Measurements from ENCODE around the gene PIM3. TPM values are rescaled to one million over a fixed set of nuclear protein-coding genes. Genes with fewer than 3 reads are reported as not detected.
"Not testable (repeated sequence)": the region's sequence is repeated elsewhere in the genome, so short reads cannot be mapped to it uniquely, and the experiment has no call there.

PIM3 gene
- total RNA-seq, 2 donors from 2014 or later, result 54.0 to 112 TPM

DNA sequence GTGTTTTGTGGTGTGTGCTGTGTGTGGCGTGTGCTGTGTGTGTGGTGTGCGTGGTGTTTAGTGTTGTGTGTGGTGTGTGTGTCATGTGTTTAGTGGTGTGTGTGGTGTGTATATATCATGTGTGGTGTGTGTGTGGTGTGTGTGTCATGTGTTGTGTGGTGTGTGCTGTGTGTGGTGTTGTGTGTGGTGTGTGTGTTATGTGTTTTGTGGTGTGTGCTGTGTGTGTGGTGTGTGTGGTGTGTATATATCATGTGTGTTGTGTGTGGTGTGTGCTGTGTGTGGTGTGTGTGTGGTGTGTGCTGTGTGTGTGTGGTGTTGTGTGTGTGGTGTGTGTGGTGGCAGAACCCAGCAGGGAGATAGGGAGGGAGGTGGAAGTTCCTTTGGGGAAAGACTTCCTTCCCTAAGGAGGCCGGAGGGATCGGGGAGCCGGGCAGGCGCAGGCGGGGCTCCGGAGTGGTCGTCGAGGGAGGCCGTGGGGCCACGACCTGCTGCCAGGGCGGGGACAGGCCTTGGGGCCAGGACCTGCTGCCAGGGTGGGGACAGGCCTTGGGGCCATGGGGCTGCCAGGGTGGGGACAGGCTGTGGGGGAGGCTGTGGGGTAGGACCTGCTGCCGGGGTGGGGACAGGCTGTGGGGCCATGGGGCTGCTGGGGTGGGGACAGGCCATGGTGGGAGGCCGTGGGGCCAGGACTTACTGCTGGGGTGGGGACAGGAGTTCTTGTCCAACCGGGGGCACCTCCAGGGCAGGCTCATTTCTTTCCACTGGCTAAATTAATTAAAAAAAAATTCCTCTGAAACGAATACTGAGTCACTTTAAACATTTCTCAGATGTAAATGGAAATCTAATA is 15.2 kb downstream of the PIM3 start:
- Histone ChIP-seq H3K27me3 (replicated peaks; ENCODE audit: insufficient read depth) (no peaks in the 10 kb centered on the region), H3K27ac (peak overlapping the region in 1 of 2 donors; percentile 38), H3K4me1 (ENCODE audit: control insufficient read depth in 1 of 2, low read depth in 2 of 2) (peaks cover 5 to 13% of the 10 kb centered on the region in 2 donors), H3K4me3 (no peak overlapping the region), H3K36me3 (no peaks in the 10 kb centered on the region), H3K9me3 (peaks cover 11% of the 10 kb centered on the region)
- TF ChIP-seq, protein P1, sequence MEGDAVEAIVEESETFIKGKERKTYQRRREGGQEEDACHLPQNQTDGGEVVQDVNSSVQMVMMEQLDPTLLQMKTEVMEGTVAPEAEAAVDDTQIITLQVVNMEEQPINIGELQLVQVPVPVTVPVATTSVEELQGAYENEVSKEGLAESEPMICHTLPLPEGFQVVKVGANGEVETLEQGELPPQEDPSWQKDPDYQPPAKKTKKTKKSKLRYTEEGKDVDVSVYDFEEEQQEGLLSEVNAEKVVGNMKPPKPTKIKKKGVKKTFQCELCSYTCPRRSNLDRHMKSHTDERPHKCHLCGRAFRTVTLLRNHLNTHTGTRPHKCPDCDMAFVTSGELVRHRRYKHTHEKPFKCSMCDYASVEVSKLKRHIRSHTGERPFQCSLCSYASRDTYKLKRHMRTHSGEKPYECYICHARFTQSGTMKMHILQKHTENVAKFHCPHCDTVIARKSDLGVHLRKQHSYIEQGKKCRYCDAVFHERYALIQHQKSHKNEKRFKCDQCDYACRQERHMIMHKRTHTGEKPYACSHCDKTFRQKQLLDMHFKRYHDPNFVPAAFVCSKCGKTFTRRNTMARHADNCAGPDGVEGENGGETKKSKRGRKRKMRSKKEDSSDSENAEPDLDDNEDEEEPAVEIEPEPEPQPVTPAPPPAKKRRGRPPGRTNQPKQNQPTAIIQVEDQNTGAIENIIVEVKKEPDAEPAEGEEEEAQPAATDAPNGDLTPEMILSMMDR (IDR thresholded peaks at IDR 0.05), result no peak
- no peak for ATAC-seq (ENCODE audit: insufficient number of reproducible peaks, low FRiP score, low read depth)
- peak; percentile 1 for DNase-seq (ENCODE audit: low spot score)

DNA sequence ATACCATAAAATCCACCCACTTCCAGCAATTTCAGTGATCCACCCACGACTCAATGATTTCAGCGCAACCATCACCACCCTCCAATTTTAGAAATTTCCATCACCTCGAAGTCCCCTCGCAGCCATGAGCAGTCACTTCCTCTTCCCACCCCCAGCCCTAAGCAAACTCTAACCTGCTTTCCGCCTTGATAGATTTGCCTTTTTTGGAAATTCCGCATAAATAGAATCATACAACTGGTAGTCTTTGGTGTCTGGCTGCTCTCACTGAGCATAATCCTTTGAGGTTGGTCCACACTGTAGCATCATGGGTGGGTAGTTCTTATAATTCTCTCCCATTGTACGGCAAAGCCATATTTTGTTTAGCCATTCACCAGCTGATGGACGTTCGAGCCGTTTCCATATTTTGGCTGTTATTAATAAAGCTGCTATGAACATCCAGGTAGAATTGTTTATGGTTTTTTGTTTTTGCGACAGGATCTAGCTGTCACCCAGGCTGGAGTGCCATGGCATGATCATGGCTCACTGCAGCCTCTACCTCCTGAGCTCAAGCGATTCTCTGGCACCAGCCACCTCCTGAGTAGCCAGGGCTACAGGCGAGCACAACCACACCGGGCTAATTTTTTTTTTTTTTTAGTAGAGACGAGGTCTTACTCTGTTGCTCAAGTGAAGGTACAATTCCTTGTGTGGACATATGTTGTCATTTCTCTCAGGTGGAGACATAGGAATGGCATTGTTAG is 16.0 kb downstream of the PIM3 start:
- TF ChIP-seq, protein P1 (IDR thresholded peaks at IDR 0.05), result no peak
- no peaks in the 10 kb centered on the region for H3K36me3 ChIP-seq
- ATAC-seq (ENCODE audit: insufficient number of reproducible peaks, low FRiP score, low read depth) (no peak), DNase-seq (ENCODE audit: low spot score) (peak; percentile 0)
- H3K4me1 ChIP-seq (ENCODE audit: control insufficient read depth in 1 of 2, low read depth in 2 of 2), result peaks cover 3 to 10% of the 10 kb centered on the region in 2 donors
- no peaks in the 10 kb centered on the region for H3K27me3 ChIP-seq (replicated peaks; ENCODE audit: insufficient read depth)
- peaks cover 11% of the 10 kb centered on the region for H3K9me3 ChIP-seq
- H3K4me3 ChIP-seq, result no peak overlapping the region
- H3K27ac ChIP-seq, result no peak overlapping the region

DNA sequence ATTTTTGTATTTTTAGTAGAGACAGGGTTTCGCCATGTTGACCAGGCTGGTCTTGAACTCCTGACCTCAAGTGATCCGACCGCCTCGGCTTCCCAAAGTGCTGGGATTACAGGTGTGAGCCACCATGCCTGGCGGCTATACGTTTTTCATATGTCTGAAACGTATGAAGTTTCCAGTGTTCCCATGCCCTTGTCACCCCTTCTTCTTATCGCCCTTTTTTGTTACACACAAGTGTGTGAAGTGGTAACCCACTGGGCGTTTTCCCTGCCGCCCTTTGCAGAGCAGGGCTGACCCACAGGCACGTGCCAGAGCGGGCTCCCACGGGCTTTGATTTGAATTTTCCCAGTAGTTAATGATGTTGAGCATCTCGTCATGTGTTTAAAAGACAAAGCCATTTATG is 17.0 kb downstream of the PIM3 start:
- ATAC-seq (ENCODE audit: insufficient number of reproducible peaks, low FRiP score, low read depth) (no peak), DNase-seq (ENCODE audit: low spot score) (peak; percentile 1)
- no peak overlapping the region for H3K4me3 ChIP-seq
- H3K27me3 ChIP-seq (replicated peaks; ENCODE audit: insufficient read depth), result no peaks in the 10 kb centered on the region
- peaks cover 0 to under 1% of the 10 kb centered on the region in 2 donors for H3K4me1 ChIP-seq (ENCODE audit: control insufficient read depth in 1 of 2, low read depth in 2 of 2)
- peaks cover 11% of the 10 kb centered on the region for H3K9me3 ChIP-seq
- no peaks in the 10 kb centered on the region for H3K36me3 ChIP-seq
- no peak overlapping the region for H3K27ac ChIP-seq
- TF ChIP-seq, protein P1 (IDR thresholded peaks at IDR 0.05), result no peak

DNA sequence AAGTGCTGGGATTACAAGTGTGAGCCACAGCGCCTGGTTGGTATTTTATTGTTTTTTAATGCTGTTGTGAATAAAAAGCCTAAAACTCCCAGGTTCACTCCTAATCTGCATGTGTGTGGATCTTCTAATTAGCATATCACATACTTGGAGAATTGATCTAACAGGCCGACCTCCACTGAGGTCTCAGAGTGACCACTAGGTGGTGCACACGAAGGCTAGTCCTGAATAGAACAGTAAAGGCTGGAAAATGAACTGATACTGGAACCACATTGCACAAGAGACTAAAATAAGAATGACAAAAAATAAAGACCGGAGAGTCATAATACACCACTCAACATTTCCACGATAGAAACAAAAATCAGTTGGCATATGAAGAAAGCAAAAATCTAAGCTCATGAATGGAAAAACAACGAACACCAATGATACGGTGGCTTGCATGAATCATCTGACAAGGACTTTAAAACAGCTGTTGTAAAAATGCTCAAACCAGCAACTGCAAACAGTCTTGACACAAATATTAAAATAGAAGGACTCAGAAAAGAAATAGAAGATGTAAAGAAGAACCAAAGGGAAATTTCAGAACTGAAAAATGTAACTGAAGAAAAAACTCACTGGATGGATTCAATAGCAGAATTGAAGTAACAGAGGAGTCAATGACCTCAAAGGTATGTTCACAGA is 19.2 kb downstream of the PIM3 start:
- no peaks in the 10 kb centered on the region for H3K27me3 ChIP-seq (replicated peaks; ENCODE audit: insufficient read depth)
- peaks cover 11% of the 10 kb centered on the region for H3K9me3 ChIP-seq
- no peak overlapping the region for H3K27ac ChIP-seq
- no peak overlapping the region for H3K4me3 ChIP-seq
- no peaks in the 10 kb centered on the region for H3K36me3 ChIP-seq
- H3K4me1 ChIP-seq (ENCODE audit: control insufficient read depth in 1 of 2, low read depth in 2 of 2), result no peaks in the 10 kb centered on the region
- ATAC-seq (ENCODE audit: insufficient number of reproducible peaks, low FRiP score, low read depth), result no peak
- TF ChIP-seq, protein P1 (IDR thresholded peaks at IDR 0.05), result no peak
- no peak for DNase-seq (ENCODE audit: low spot score)

DNA sequence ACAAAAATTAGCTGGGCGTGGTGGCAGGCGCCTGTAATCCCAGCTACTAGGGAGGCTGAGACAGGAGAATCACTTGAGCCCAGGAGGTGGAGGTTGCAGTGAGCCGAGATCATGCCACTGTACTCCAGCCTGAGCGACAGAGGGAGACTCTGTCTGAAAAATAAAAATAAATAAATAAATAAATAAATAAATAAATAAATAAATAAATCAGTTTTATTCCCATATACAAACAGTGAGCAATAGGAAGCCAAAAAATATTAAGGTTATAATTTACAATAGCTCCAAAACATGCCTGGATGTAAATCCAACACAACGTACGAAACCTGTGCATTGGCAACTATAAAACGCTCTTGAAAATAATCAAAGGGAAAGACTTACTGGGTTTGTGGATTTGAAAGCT is 21.2 kb downstream of the PIM3 start:
- ATAC-seq (ENCODE audit: insufficient number of reproducible peaks, low FRiP score, low read depth); H3K4me1 ChIP-seq (ENCODE audit: control insufficient read depth in 1 of 2, low read depth in 2 of 2); H3K36me3 ChIP-seq; H3K27ac ChIP-seq; DNase-seq (ENCODE audit: low spot score); H3K27me3 ChIP-seq (replicated peaks; ENCODE audit: insufficient read depth); H3K4me3 ChIP-seq: not testable (repeated sequence)
- H3K9me3 ChIP-seq, result peaks cover 22% of the 10 kb centered on the region
